GM18499 (cell line): ENCODE measurements around the gene NABP1.

Experiments used
- ATAC-seq: cut with Tn5 transposase; IDR thresholded peaks from one replicate; pipeline ENCODE4 v1.9.1; 2021; ENCODE audit warnings: moderate number of reproducible peaks; ENCODE audit not compliant: insufficient read depth, unreplicated experiment

NABP1 gene

GRCh38 chr2:191646163-191646902 is 31.6 kb upstream of the NABP1 start:
- no peak for ATAC-seq

- no peak for ATAC-seq
Measured at GRCh38 chr2:191649519-191649918, 28.4 kb upstream of the NABP1 start.

DNA sequence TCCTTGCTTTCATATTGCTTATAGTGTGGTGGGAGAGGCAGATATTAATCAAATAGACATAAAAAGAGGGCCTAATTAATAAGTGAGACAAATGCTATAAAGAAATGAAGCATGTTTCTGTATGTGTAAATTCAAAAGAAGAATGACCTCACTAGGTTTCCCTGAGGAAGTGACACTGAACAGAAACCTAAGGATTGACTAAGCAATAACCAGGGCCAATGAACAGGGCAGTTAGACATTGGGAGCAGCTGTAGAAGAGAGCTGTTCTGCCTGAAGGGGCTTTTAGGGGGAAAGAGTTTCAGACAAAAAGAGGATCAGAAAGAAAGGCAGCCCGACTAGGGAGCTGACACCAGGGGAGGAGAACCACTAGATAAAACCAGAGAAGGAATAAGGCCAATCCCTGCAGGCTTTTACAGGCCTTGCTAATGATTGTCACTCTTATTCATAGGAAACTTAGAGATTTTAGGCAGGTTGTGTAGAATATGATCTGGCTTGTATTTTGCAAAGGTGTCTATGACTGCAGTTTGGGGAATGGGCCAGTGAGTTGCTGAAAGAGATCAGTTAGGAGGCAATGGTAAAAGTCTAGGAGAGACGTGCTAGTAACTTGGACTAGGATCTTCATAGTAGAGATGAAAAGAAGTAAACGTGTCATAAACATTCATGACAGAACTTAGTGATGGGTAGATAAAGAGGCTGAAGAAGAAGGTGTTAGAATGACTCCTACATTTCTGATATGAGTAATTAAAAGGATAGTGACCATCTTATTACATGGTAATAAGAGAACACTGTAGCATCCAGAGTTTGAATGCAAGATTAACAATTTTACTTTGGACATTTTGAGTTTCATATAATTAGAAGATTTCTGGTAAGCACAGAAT is 26.8 kb upstream of the NABP1 start:
- peak; percentile 98 for ATAC-seq

- ATAC-seq: no peak
Measured at GRCh38 chr2:191653667-191654391, 24.1 kb upstream of the NABP1 start.

GRCh38 chr2:191656391-191656790 is 21.5 kb upstream of the NABP1 start:
- ATAC-seq: no peak

DNA sequence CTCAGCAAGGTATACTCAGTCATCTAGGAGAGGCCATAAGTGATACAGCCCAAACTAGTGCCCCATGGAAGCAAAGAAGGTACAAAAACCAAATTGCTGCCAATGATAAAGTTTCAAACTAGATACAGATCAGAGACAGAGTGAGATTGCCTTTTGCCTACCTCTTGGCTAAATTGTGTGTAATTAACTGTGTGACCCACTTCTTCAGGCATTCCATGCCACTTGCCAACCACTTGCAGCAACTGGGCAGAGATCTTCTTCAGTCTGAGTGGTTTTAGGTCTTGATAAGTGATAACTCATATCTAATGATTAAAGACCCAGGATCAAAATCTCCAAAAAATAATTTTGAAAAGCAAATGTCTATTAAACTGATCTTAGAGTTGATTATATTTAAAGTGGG is 21.1 kb upstream of the NABP1 start:
- ATAC-seq: no peak

DNA sequence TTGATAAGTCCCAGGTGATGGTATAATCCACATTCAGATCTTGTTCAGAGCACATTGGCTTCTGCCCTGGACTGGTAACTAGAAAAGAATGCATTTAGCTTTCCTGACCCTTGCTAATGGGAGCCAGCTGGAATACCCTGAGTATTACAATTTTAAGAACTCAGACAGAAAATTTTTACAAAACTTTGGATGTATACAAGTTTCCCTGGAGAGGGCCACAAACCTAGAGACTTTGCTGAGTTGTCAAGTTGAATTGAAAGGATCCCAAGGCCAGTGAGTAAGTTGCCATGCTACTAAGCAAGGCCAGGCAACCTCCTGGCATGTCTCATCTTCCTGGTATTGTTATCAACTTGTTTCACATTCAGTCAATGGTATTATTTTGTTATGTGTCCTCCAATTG is 20.0 kb upstream of the NABP1 start:
- ATAC-seq: no peak

DNA sequence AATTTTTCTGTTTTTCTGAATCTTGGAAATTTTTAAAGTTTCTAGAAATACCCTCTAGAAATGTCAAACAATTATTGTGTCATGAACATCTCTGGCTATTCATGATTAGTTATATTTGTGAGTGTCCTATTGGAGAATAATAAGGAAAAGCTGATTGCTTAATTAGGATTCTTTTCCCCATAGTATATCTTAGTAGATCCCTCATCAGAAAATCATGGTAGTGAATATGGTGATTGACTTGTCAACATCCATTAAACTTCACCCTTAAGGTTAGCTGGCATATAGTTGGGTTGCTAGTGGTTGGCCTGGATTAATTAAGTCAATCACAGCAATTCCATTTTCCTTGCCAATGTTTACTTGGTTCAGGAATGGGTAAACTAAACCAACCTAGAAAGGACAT is 18.7 kb upstream of the NABP1 start:
- ATAC-seq: no peak

- no peak for ATAC-seq
Measured at GRCh38 chr2:191660575-191660974, 17.4 kb upstream of the NABP1 start.

- no peak for ATAC-seq
Measured at GRCh38 chr2:191661097-191661924, 16.6 kb upstream of the NABP1 start.

DNA sequence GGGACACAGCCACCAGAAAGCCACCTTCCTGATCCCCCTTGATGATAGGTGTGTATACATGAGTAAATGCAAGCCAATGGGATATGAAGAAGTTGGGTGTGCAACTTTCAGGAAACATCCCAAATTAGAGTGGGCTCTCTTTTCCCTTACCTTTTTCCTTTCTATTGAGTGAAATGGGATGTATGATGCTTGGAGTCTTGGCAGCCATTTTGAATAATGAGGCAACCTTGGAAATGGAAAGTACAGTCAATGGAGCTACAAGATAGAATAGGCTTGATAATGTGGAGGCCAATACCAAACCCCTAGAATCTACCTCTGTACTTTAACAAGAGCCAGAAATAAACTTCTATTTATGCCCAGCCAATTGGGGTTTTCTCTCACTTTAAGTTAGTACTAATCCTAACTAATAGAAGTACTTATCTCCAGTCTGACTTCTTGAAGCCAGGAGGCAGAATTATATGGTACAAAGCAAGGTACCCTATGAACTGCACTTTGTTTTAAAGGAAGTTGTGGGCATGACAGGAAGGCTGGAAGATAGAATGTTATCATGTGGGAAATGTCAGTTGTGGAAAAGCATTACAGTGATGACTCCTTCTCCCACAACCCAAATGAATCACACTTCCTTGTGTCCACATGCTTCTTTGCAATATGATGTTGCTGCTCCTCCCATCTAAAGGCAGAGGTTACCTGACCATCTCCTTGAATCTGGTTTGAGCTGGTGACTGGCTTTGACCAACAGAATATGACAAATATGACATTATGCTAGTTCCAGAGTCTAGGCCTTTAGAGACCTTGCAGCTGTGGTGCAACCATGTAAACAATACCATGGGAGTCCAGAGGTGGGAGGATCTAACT is 12.9 kb upstream of the NABP1 start:
- no peak for ATAC-seq

GRCh38 chr2:191666226-191666625 is 11.7 kb upstream of the NABP1 start:
- ATAC-seq: no peak

GRCh38 chr2:191666732-191667131 is 11.2 kb upstream of the NABP1 start:
- ATAC-seq: peak; percentile 57

- ATAC-seq: peak; percentile 71
Measured at GRCh38 chr2:191670076-191670475, 7.9 kb upstream of the NABP1 start.

DNA sequence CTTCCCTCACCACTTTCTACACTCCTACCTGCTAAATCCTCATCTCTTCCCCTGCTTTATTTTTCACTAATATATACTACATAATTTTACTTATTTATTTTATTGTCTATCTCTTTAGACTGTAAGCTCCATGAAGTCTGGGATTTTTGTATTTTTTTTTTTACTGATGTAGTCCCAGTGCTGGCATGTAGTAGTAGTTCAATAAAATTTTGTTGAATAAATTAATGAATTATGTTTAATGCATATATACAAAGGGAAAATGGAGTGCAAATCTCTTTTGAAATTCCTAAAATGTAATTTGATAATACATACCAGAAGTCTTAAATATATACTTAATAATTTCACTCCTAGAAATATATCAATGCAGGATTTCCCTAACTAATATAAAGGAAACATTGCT is 7.1 kb upstream of the NABP1 start:
- ATAC-seq: no peak

DNA sequence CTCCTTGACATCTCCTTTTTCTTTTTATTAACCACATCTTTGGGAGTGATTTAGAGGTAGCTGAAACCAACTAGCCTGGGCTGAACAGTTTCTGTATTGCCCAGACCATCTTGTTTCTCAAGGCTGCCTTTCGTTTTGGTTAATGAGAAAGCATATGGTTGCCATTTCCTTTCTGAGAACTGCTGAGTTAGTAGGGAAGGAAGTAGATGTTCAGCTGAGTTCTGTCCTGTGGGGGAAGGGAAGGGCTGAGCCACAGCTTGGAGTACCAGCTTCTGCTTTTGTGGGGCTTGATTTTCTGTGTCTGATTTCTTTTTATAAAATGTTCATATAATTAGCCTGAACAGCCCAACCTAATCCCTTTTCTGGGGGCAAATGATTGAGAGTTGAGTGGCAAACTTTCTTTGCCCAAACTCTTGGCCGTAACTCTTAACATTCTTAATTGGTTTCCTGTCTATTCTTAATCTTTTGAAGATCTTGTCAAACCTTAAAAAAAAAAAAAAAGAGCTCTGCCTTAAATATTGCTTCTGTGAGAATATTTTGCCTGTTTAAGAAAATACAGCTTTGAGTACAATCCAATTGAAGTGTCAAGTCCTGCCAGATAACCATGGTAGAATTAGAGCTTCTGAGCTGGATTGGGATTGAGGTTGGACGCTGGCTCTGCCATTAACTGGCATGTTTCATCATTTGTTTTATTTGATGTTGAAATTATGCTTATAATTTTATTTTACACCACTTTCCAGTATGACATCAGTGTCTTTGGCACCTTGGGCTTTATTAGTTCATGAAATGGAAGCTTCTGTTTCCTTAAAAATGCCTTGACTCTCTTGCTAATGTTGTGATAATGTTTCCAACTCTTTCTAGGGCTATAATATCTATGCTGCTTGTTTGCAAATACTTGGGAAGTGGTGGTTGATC is 1.9 kb upstream of the NABP1 start:
- ATAC-seq: peak; percentile 73

- peak; percentile 26 for ATAC-seq
Measured at GRCh38 chr2:191676790-191677645, 918 bp upstream of the NABP1 start.
